ENCODE results near the gene CCDC83. TPM values are rescaled to one million over a fixed set of nuclear protein-coding genes. Genes with fewer than 3 reads are reported as not detected.

The CCDC83 gene
- total and polyA plus RNA-seq, 4 donors, result not detected

DNA sequence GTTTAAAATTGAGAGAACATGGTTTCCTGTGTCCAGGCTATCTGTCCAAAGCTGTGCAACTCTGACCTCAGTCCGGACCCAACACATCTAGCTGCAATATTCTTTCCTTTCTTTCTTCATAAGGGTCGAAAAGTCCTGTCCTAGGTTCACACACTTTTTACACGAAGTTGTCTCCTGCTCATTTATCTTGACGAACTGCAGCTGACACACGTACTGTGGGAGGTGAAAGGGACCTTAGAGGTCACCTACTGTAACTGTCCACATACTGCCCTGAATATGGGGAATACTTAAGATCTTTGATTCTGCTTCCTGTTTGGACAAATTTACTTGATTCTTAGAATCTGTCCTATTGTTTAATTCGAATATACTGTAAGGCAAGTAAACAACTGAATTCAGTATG lies 105.9 kb downstream of the CCDC83 start:
- 58 to 60% methylated on average over 6 of the region's 6 CpGs for WGBS, 2 donors
- no peak overlapping the region for H3K4me3 ChIP-seq
- DNase-seq, result no peak
- TF ChIP-seq, protein P1, sequence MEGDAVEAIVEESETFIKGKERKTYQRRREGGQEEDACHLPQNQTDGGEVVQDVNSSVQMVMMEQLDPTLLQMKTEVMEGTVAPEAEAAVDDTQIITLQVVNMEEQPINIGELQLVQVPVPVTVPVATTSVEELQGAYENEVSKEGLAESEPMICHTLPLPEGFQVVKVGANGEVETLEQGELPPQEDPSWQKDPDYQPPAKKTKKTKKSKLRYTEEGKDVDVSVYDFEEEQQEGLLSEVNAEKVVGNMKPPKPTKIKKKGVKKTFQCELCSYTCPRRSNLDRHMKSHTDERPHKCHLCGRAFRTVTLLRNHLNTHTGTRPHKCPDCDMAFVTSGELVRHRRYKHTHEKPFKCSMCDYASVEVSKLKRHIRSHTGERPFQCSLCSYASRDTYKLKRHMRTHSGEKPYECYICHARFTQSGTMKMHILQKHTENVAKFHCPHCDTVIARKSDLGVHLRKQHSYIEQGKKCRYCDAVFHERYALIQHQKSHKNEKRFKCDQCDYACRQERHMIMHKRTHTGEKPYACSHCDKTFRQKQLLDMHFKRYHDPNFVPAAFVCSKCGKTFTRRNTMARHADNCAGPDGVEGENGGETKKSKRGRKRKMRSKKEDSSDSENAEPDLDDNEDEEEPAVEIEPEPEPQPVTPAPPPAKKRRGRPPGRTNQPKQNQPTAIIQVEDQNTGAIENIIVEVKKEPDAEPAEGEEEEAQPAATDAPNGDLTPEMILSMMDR (IDR thresholded peaks at IDR 0.05; ENCODE audit: control extremely low read depth, extremely low read depth), result no peak
- H3K4me1 ChIP-seq (ENCODE audit: control insufficient read depth in 5 of 5, insufficient read depth in 5 of 5, low read length in 5 of 5), result peaks cover 0 to 10% (median 0%) of the 10 kb centered on the region in 5 donors
- H3K9ac ChIP-seq (ENCODE audit: insufficient read depth in 1 of 2, low read length in 2 of 2), result no peak overlapping the region
- no peak for ATAC-seq (ENCODE audit: insufficient read depth, low FRiP score)
- no peak overlapping the region for H3K27ac ChIP-seq (ENCODE audit: low read depth in 1 of 2, low read length in 1 of 2)
- no peaks in the 10 kb centered on the region for H3K9me3 ChIP-seq (ENCODE audit: control insufficient read depth in 4 of 4, insufficient read depth in 3 of 4, low read length in 3 of 4)
- no peaks in the 10 kb centered on the region for H3K27me3 ChIP-seq (ENCODE audit: control insufficient read depth in 3 of 3, insufficient read depth in 3 of 3, low read length in 2 of 3)
- H3K36me3 ChIP-seq (ENCODE audit: control insufficient read depth in 4 of 4, insufficient read depth in 4 of 4, low read length in 4 of 4), result peaks cover 8 to 37% (median 17%) of the 10 kb centered on the region in 4 donors

DNA sequence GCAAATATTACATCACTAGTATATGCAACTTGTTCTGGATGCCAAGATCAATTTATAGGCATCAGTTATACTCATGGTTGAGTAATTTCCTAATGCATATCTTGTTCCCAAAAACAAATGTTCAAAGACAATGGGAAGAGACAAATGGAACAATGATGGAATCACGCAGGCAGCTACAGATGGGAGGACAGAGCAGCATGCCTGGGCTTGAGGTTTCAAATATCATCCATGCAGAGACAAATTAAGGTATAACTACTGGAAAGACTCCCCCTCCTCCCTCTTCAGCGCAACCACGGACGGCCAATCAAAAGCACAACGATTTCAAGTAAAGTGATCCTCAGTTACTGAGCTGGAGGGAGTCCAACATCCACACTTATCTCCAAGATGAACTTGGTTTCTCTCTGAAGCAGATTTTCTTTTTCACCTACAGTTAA lies 106.8 kb downstream of the CCDC83 start:
- no peaks in the 10 kb centered on the region for H3K27me3 ChIP-seq (ENCODE audit: control insufficient read depth in 3 of 3, insufficient read depth in 3 of 3, low read length in 2 of 3)
- no peaks in the 10 kb centered on the region for H3K9me3 ChIP-seq (ENCODE audit: control insufficient read depth in 4 of 4, insufficient read depth in 3 of 4, low read length in 3 of 4)
- no peak overlapping the region for H3K9ac ChIP-seq (ENCODE audit: insufficient read depth in 1 of 2, low read length in 2 of 2)
- TF ChIP-seq, protein P1 (IDR thresholded peaks at IDR 0.05; ENCODE audit: control extremely low read depth, extremely low read depth), result no peak
- H3K27ac ChIP-seq (ENCODE audit: low read depth in 1 of 2, low read length in 1 of 2), result no peak overlapping the region
- 64 to 73% methylated on average over 5 of the region's 5 CpGs for WGBS, 2 donors
- peaks cover 8 to 40% (median 14%) of the 10 kb centered on the region in 4 donors for H3K36me3 ChIP-seq (ENCODE audit: control insufficient read depth in 4 of 4, insufficient read depth in 4 of 4, low read length in 4 of 4)
- no peak for DNase-seq
- peaks cover 0 to 5% (median 0%) of the 10 kb centered on the region in 5 donors for H3K4me1 ChIP-seq (ENCODE audit: control insufficient read depth in 5 of 5, insufficient read depth in 5 of 5, low read length in 5 of 5)
- no peak overlapping the region for H3K4me3 ChIP-seq
- ATAC-seq (ENCODE audit: insufficient read depth, low FRiP score), result no peak

DNA sequence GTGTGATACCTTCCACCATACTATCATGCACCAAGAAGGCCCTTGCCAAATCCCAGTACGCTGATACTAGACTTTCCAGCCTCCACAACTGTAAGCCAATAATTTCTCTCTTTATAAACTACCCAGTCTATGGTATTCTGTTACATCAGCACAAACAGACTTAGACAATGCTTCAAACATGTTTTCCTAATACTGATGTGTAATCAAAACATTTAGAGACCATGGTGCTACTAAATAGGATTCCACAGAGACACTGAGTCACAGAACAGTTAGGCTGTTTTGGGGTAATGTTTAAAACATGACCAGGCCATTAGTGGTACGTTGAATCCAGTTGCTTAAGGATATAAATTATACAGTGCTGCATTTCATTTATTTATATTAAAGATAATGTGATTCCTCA lies 110.0 kb downstream of the CCDC83 start:
- Histone ChIP-seq H3K36me3 (ENCODE audit: control insufficient read depth in 4 of 4, insufficient read depth in 4 of 4, low read length in 4 of 4) (peaks cover 12 to 39% (median 16%) of the 10 kb centered on the region in 4 donors), H3K4me3 (no peak overlapping the region), H3K4me1 (ENCODE audit: control insufficient read depth in 5 of 5, insufficient read depth in 5 of 5, low read length in 5 of 5) (peaks cover 0 to 13% (median 3%) of the 10 kb centered on the region in 5 donors), H3K27ac (ENCODE audit: low read depth in 1 of 2, low read length in 1 of 2) (no peak overlapping the region), H3K9me3 (ENCODE audit: control insufficient read depth in 4 of 4, insufficient read depth in 3 of 4, low read length in 3 of 4) (no peaks in the 10 kb centered on the region), H3K9ac (ENCODE audit: insufficient read depth in 1 of 2, low read length in 2 of 2) (no peak overlapping the region), H3K27me3 (ENCODE audit: control insufficient read depth in 3 of 3, insufficient read depth in 3 of 3, low read length in 2 of 3) (no peaks in the 10 kb centered on the region)
- DNase-seq, result no peak
- TF ChIP-seq, protein P1 (IDR thresholded peaks at IDR 0.05; ENCODE audit: control extremely low read depth, extremely low read depth), result no peak
- ATAC-seq (ENCODE audit: insufficient read depth, low FRiP score), result no peak
- WGBS, 2 donors, result 92 to 94% methylated on average over 2 of the region's 2 CpGs

DNA sequence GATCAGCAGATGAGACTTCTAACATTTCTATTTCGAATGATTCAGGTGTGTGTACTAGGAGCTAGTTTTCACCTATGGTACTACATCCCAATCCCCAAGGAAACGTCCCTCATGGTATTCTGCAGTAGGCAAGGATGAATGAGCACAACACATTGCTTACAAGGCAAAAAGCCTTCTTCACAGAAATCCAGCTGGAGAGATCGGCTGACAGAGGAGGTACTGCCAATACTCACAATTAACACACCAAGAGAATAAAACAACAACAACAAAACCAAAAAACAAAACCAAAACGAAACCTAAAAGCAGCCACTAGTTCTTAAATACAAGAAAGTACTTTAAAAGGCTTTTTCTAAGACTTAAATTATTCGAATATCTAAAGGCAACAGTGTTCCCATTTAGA lies 112.3 kb downstream of the CCDC83 start:
- TF ChIP-seq, protein P1 (IDR thresholded peaks at IDR 0.05; ENCODE audit: control extremely low read depth, extremely low read depth), result no peak
- H3K4me1 ChIP-seq (ENCODE audit: control insufficient read depth in 5 of 5, insufficient read depth in 5 of 5, low read length in 5 of 5), result peaks cover 0 to 13% (median 3%) of the 10 kb centered on the region in 5 donors
- DNase-seq (no peak), ATAC-seq (ENCODE audit: insufficient read depth, low FRiP score) (no peak)
- H3K27ac ChIP-seq (ENCODE audit: low read depth in 1 of 2, low read length in 1 of 2), result no peak overlapping the region
- no peaks in the 10 kb centered on the region for H3K27me3 ChIP-seq (ENCODE audit: control insufficient read depth in 3 of 3, insufficient read depth in 3 of 3, low read length in 2 of 3)
- WGBS, 2 donors, result 87 to 94% methylated on average over 5 of the region's 5 CpGs
- peaks cover 19 to 36% (median 27%) of the 10 kb centered on the region in 4 donors for H3K36me3 ChIP-seq (ENCODE audit: control insufficient read depth in 4 of 4, insufficient read depth in 4 of 4, low read length in 4 of 4)
- H3K9me3 ChIP-seq (ENCODE audit: control insufficient read depth in 4 of 4, insufficient read depth in 3 of 4, low read length in 3 of 4), result no peaks in the 10 kb centered on the region
- no peak overlapping the region for H3K9ac ChIP-seq (ENCODE audit: insufficient read depth in 1 of 2, low read length in 2 of 2)
- H3K4me3 ChIP-seq, result no peak overlapping the region

Measured in lung (tissue), 12 donors.